Activated CD4-positive, alpha-beta T cell treated with anti-CD3 and anti-CD28 coated beads for 4 hours (primary cell): Measurements from ENCODE around the gene MSX2.
"Not testable (repeated sequence)": the region's sequence is repeated elsewhere in the genome, so short reads cannot be mapped to it uniquely, and the experiment has no call there.

Source experiments
- DNase-seq, 2 donors: peaks; one replicate each; pipeline ENCODE4 v3.0.0-alpha.2; 2020

The MSX2 gene

GRCh38 chr5:174733836-174734235 is 9.5 kb downstream of the MSX2 start:
- no peak for DNase-seq

GRCh38 chr5:174734571-174735497 is 10.5 kb downstream of the MSX2 start:
- no peak for DNase-seq

GRCh38 chr5:174735498-174736330 is 11.3 kb downstream of the MSX2 start:
- no peak for DNase-seq

- no peak for DNase-seq
Observed at GRCh38 chr5:174736331-174736721, 11.9 kb downstream of the MSX2 start.

- DNase-seq = no peak
Observed at GRCh38 chr5:174736777-174737176, 12.4 kb downstream of the MSX2 start.

- DNase-seq = no peak
Observed at GRCh38 chr5:174737330-174737729, 12.9 kb downstream of the MSX2 start.

- no peak for DNase-seq
Observed at GRCh38 chr5:174741352-174741751, 17.0 kb downstream of the MSX2 start.

- no peak for DNase-seq
Observed at GRCh38 chr5:174744896-174745295, 20.5 kb downstream of the MSX2 start.

- DNase-seq = no peak
Observed at GRCh38 chr5:174745590-174746103, 21.3 kb downstream of the MSX2 start.

- DNase-seq = no peak
Observed at GRCh38 chr5:174750711-174751110, 26.3 kb downstream of the MSX2 start.

GRCh38 chr5:174751154-174752000 is 27.0 kb downstream of the MSX2 start:
- no peak for DNase-seq

GRCh38 chr5:174752121-174752520 is 27.7 kb downstream of the MSX2 start:
- no peak for DNase-seq

GRCh38 chr5:174755106-174755505 is 30.7 kb downstream of the MSX2 start:
- DNase-seq = no peak

GRCh38 chr5:174759091-174759490 is 34.7 kb downstream of the MSX2 start:
- no peak for DNase-seq

GRCh38 chr5:174760721-174761120 is 36.3 kb downstream of the MSX2 start:
- no peak for DNase-seq

- not testable (repeated sequence) for DNase-seq
Observed at GRCh38 chr5:174761341-174761740, 37.0 kb downstream of the MSX2 start.

GRCh38 chr5:174764309-174764708 is 39.9 kb downstream of the MSX2 start:
- DNase-seq = no peak

GRCh38 chr5:174765540-174765939 is 41.2 kb downstream of the MSX2 start:
- no peak for DNase-seq

- DNase-seq = no peak
Observed at GRCh38 chr5:174767670-174768069, 43.3 kb downstream of the MSX2 start.

- no peak for DNase-seq
Observed at GRCh38 chr5:174769005-174769404, 44.6 kb downstream of the MSX2 start.

- no peak for DNase-seq
Observed at GRCh38 chr5:174773371-174773770, 49.0 kb downstream of the MSX2 start.

GRCh38 chr5:174775081-174775480 is 50.7 kb downstream of the MSX2 start:
- no peak for DNase-seq

GRCh38 chr5:174777111-174777510 is 52.7 kb downstream of the MSX2 start:
- DNase-seq = no peak
